Gastroesophageal sphincter (tissue), 3 donors: Measurements from ENCODE around the gene C1QL1.

Experiments used
- CTCF ChIP-seq, 4 experiments: fragments of 200-600 bp in 2 of 4; fragments of 450-650 bp in 2 of 4; sonication (generic) in 1 of 4; IDR thresholded peaks; one replicate each; pipeline ENCODE4 v1.5.1; 2017 to 2019; ENCODE audit warnings: antibody characterized with exemption in 4 of 4, mild to moderate bottlenecking in 2 of 4, moderate library complexity in 2 of 4
- POLR2AphosphoS5 ChIP-seq: sonication (generic); formaldehyde crosslinking; IDR thresholded peaks from one replicate; pipeline ENCODE4 v1.6.1; 2017; ENCODE audit warnings: antibody characterized with exemption

- TF ChIP-seq CTCF (IDR thresholded peaks at IDR 0.05) (no peak), POLR2AphosphoS5 (no peak)
Observed at GRCh38 chr17:45009676-45010467, 41.8 kb upstream of the C1QL1 start.
